Activated CD4-positive, alpha-beta T cell treated with anti-CD3 and anti-CD28 coated beads, Interleukin-2, amount 10 ng/mL, durations not matched to agents 24 days and 14 days (primary cell): ENCODE measurements around the gene BANF2. TPM values are rescaled to one million over a fixed set of nuclear protein-coding genes. Genes with fewer than 3 reads are reported as not detected.

Source experiments
- DNase-seq: peaks from one replicate; pipeline ENCODE4 v3.0.0; 2022
- H3K27ac Mint-ChIP-seq: one replicate; pipeline ENCODE4 v1.8.0; 2022; ENCODE audit warnings: mild to moderate bottlenecking, mixed read lengths
- H3K27me3 Mint-ChIP-seq: one replicate; pipeline ENCODE4 v1.8.0; 2022; ENCODE audit warnings: mixed read lengths
- H3K36me3 Mint-ChIP-seq: one replicate; pipeline ENCODE4 v1.8.0; 2022; ENCODE audit warnings: low read depth, mild to moderate bottlenecking, mixed read lengths
- H3K4me1 Mint-ChIP-seq: one replicate; pipeline ENCODE4 v1.8.0; 2021; ENCODE audit warnings: mixed read lengths
- H3K4me3 Mint-ChIP-seq: one replicate; pipeline ENCODE4 v1.8.0; 2022; ENCODE audit warnings: mild to moderate bottlenecking, moderate library complexity, mixed read lengths
- H3K9me3 Mint-ChIP-seq: one replicate; pipeline ENCODE4 v1.8.0; 2021; ENCODE audit warnings: mixed read lengths
- intact Hi-C: fragments of 100-400 bp; cut with micrococcal nuclease; formaldehyde crosslinking; loops from one replicate; pipeline ENCODE4 v1.15.1; 2023
- total RNA-seq: library from RNA; stranded (reverse); gene quantifications from 2 replicates; pipeline ENCODE4 v1.2.3, GENCODE V29; 2022

The BANF2 gene
- total RNA-seq, 1 donor from 2014 or later = not detected

DNA sequence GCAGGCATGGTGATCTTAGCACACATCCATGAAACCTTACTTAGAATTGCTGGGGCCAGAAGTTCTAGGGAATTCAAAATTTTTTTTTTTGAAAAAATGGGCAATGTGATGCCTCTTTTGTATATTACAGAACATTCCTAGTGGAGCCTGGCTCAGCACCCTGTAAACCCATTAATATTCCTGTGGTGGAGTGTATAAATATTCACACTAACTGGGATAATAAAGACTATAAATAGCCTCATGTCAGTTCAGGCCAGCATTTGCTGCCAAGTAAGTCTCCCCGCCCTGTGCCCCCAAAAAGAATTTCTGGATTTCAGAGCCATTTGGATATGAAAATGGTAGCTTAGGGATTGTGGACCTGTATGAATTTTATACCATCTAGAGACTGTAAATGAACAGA is 14.8 kb downstream of the BANF2 start:
- Mint-ChIP-seq H3K27ac (no peak overlapping the region), H3K27me3 (peaks cover 9% of the 10 kb centered on the region), H3K4me3 (no peak overlapping the region), H3K36me3 (no peaks in the 10 kb centered on the region), H3K9me3 (no peaks in the 10 kb centered on the region), H3K4me1 (no peaks in the 10 kb centered on the region)
- DNase-seq = no peak
- intact Hi-C loops = no loop called here

DNA sequence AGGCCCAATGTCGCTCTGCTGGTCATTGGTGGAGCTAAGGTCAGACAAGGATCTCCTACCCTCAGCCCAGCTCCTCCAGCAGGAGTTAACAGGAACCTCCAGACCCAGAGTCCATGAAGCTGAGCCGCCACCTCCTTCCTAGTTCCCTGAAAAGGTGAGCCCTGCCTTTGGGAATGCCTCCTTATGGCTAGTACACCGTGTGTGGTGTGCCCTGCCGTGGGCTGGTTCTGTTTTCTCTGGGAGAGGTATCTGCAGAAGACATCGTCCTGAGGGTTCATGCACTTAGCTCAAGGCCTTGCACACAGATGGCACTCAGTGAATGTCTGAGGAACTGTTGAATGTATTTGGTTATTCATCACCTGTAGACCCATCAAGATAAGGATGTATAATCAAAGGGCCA is 15.3 kb downstream of the BANF2 start:
- Mint-ChIP-seq H3K4me3 (no peak overlapping the region), H3K27ac (no peak overlapping the region), H3K36me3 (no peaks in the 10 kb centered on the region), H3K27me3 (peaks cover 9% of the 10 kb centered on the region), H3K4me1 (no peaks in the 10 kb centered on the region), H3K9me3 (no peaks in the 10 kb centered on the region)
- intact Hi-C loops = no loop called here
- DNase-seq = no peak

DNA sequence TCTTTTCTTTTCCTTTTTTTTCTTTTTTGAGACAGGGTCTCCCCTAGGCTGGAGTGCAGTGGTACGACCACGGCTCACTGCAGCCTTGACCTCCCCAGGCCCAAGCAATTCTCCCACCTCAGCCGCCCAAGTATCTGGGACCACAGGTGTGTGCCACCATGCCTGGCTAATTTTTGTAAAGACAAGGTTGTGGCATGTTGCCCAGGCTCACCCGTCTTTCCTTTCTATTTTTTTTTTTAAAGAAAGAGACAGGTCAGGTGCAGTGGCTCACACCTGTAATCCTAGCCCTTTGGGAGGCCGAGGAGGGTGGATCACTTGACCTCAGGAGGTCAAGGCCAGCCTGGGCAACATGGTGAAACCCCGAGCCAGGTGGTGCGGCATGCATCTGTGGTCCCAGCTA is 16.6 kb downstream of the BANF2 start:
- no peak overlapping the region for H3K4me3 Mint-ChIP-seq
- no peaks in the 10 kb centered on the region for H3K9me3 Mint-ChIP-seq
- no peak overlapping the region for H3K27ac Mint-ChIP-seq
- DNase-seq = no peak
- intact Hi-C loops = no loop called here
- no peaks in the 10 kb centered on the region for H3K36me3 Mint-ChIP-seq
- H3K4me1 Mint-ChIP-seq = no peaks in the 10 kb centered on the region
- peaks cover 9% of the 10 kb centered on the region for H3K27me3 Mint-ChIP-seq

DNA sequence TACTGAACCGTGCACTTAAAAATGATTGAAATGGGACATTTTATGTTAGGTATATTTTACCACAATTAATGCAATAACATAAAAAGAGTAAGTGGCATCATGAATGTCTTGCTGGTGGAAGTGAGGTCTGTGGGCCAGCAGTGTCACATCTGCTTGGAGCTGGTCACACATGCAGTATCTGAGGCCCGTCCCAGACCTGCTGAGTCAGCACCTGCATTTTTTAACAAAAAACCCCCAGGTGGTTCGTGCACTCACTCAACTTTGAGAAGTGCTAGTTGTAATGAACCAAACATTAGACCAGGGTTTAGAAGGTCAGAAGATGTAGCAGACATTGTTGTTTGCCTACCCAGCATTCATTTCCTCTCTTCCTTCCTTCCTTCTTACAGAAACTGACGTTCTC is 21.0 kb downstream of the BANF2 start:
- intact Hi-C loops = no loop called here
- no peak overlapping the region for H3K27ac Mint-ChIP-seq

DNA sequence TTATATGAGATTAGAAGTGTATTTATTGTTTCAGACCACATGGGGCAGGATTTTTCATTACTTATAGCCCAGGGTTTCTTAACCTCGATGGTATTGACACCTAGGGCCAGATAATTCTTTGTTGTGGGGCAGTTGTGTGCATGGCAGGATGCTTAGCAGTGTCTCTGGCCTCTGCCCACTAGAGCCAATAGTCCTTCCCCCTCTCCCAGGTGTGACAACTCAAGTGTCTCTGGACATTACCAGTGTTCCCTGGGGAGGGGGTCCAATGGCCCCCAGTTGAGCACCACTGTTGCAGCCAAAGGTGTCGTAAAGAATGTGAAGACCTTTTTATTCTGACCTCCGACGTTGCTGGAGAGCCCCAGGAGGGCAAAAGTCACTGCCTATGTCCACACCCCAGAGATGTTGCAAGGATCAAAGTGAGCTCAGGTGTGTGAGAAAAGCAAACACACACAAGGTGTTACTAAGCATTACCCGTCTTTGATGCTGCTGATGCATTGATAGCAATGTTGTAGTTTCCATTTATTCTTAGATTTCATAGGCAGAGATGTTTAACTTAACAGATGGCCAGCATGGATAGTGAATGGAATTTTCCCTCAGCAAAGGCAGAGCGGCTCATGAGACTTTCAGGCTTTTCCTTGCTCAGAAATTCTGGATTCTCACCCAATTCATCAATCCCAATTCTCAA is 22.2 kb downstream of the BANF2 start:
- no peak for DNase-seq
- H3K27ac Mint-ChIP-seq = no peak overlapping the region
- intact Hi-C loops = no loop called here
- H3K4me3 Mint-ChIP-seq = no peak overlapping the region
- no peaks in the 10 kb centered on the region for H3K4me1 Mint-ChIP-seq
- no peaks in the 10 kb centered on the region for H3K9me3 Mint-ChIP-seq
- H3K36me3 Mint-ChIP-seq = no peaks in the 10 kb centered on the region
- peaks cover 13% of the 10 kb centered on the region for H3K27me3 Mint-ChIP-seq

More for the DNA sequence above, 21.0 kb downstream of the BANF2 start:
- Mint-ChIP-seq H3K4me3 (no peak overlapping the region), H3K27me3 (peaks cover 14% of the 10 kb centered on the region), H3K4me1 (no peaks in the 10 kb centered on the region), H3K9me3 (no peaks in the 10 kb centered on the region), H3K36me3 (no peaks in the 10 kb centered on the region)
- no peak for DNase-seq

DNA sequence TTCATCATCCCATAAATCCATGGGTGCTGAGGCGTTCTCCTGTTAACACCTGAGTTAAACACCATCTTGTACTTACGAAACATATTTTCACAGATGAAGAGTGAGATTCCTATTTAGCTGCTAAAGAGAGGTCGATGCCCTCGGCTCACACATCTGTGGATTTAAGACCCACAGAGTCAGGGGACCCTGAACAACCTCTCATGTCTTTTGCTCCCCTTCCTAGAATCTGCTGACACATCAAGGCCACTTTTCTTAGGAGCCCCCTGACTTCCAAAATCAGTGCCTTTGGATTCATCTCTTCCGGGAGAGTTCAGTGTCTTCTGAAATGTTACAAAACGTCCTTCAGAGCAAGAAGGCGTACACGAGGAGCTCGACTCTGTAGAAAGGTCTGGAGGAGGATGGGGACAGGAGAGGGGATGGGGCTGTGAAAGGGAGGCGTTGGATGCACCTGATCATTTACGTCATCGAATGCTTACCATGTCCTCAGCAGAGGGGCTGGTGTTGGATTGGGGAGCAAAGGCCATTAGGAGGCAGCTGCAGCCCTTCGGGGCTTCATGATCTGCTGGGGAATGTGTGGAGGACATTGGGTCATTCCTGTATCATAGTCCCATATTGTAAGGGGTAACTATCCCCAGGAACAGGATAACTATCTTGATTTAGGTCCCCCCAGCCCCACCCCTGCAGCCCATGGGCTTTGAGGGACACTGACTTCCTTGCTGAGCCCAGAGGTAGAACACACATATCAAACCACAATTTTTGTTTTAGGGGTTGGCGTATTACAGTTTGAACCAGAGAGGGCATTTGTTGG is 22.9 kb downstream of the BANF2 start:
- DNase-seq = no peak
- no peak overlapping the region for H3K4me3 Mint-ChIP-seq
- H3K4me1 Mint-ChIP-seq = no peaks in the 10 kb centered on the region
- no peaks in the 10 kb centered on the region for H3K36me3 Mint-ChIP-seq
- H3K27ac Mint-ChIP-seq = no peak overlapping the region
- H3K27me3 Mint-ChIP-seq = peaks cover 11% of the 10 kb centered on the region
- intact Hi-C loops = no loop called here
- H3K9me3 Mint-ChIP-seq = no peaks in the 10 kb centered on the region

DNA sequence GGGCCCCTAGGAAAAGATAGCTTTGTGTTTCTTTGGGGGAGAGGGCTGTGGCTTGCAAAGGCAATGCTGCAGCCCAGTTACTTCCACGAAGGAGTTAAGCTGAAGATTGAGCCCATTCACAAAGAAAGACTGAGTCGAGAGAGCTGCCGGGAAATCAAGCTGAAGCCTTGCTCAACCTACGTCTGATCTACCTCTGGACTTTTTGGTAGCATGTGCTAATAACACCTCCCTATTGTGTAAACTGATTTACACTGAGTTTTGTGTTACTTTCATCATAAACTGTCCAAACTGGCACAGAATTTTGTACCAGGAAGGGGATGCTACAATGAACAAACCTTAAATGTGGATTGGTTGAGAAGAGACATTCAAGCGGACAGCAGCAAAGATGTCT is 23.5 kb downstream of the BANF2 start:
- no peak overlapping the region for H3K4me3 Mint-ChIP-seq
- H3K36me3 Mint-ChIP-seq = no peaks in the 10 kb centered on the region
- intact Hi-C loops = no loop called here
- no peaks in the 10 kb centered on the region for H3K4me1 Mint-ChIP-seq
- no peaks in the 10 kb centered on the region for H3K9me3 Mint-ChIP-seq
- no peak for DNase-seq
- H3K27ac Mint-ChIP-seq = no peak overlapping the region
- H3K27me3 Mint-ChIP-seq = peaks cover 11% of the 10 kb centered on the region

DNA sequence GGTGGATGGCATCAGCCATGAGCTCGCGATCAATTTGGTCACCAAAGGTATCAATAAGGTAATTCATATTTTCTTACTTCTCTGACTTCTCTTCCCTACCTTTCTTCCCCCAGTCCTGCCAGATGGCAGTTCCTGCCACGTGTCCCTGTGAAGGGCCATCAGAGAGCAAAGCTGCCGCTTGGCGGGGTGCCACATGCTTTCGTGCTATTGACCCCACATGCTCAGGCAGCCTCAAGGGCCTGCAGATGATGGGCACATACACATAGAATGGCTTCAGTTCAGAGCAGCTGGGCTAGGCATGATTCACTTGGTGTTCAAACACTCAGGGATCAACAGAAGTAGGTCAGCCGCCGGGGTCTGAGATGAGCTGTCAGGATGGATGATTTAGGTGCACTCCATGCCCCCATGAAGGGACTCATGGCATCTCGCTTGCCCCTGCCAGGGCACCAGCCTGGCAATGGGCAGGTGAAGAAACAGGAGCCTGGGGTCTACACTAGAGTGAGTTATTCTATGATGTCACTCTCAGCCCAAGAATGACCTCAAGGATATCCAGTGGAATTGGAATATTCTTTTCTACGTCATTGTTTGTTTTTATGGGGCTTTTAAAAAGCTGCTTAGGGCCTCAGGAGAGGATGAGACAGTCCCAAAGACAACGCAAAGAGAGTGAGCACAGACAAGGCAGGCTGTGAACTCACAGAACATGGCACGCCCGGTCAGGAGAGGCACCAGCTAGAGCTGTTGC is 25.5 kb downstream of the BANF2 start:
- intact Hi-C loops = no loop called here
- H3K27me3 Mint-ChIP-seq = peaks cover 9% of the 10 kb centered on the region
- no peaks in the 10 kb centered on the region for H3K4me1 Mint-ChIP-seq

DNA sequence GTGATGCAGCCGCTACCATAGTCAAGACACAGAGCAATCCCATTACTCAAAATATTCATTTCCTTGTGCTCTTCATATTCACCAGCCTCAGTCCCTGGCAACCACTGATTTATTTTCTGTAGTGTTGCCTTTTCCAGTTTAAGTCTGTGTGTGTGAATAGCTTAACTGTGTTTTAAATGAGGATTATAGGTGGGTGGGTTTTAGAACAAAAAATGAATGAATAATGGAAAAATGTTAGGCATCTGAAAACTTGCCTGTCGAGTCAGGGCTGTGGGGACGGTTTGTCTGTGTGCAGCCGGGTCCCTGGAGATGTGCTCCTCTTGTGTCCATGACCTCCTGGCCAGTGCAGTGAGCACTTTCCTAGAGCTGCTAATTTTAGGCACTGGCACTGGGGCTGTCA is 27.1 kb downstream of the BANF2 start:
- Mint-ChIP-seq H3K36me3 (no peaks in the 10 kb centered on the region), H3K27ac (no peak overlapping the region), H3K27me3 (peaks cover 9% of the 10 kb centered on the region), H3K4me1 (no peaks in the 10 kb centered on the region), H3K4me3 (no peak overlapping the region), H3K9me3 (no peaks in the 10 kb centered on the region)
- no peak for DNase-seq
- intact Hi-C loops = no loop called here

More for the DNA sequence above, 25.5 kb downstream of the BANF2 start:
- no peak overlapping the region for H3K27ac Mint-ChIP-seq
- no peaks in the 10 kb centered on the region for H3K36me3 Mint-ChIP-seq
- no peak for DNase-seq
- H3K4me3 Mint-ChIP-seq = no peak overlapping the region
- no peaks in the 10 kb centered on the region for H3K9me3 Mint-ChIP-seq

DNA sequence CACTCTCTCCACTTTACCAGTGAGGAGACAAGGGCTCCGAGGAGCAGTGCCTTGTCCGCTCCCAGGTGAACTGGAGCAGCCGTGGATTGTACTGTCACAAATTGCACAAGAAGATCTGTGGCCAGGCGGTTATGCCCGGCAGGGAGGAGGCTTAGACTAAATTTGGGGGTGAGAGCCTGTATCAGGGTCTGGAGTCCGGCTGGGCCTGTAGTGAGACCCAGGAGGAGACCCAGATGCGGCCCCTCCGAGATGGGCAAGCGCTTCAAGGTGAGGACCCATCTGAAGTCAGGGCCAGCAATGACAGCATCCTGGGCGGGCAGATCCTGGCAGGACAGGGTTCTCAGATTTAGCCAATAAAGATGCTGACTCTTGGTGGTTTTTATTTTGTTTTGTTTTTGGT is 27.6 kb downstream of the BANF2 start:
- DNase-seq = no peak
- no peaks in the 10 kb centered on the region for H3K4me1 Mint-ChIP-seq
- no peak overlapping the region for H3K4me3 Mint-ChIP-seq
- H3K9me3 Mint-ChIP-seq = no peaks in the 10 kb centered on the region
- H3K27ac Mint-ChIP-seq = no peak overlapping the region
- peaks cover 9% of the 10 kb centered on the region for H3K27me3 Mint-ChIP-seq
- no peaks in the 10 kb centered on the region for H3K36me3 Mint-ChIP-seq
- intact Hi-C loops = no loop called here

DNA sequence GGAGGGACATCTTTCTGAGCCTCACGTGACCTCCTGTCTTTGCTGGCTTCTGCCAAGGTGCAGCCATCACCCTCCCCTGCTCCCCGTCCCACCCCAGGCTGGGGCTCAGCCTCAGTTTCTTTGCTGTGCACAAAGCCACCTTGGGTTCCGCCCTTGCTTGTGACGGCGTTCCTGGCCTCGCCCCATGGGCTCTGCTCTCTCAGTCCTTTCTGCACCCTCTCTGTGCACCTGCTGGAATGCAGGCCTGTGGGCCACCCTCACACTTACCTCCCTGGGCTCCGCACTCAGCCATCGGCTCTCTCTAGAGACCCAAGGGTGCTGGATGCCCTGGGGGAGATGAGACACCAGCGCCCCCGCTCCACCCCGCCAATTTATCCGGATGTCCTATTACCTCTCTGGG is 28.3 kb downstream of the BANF2 start:
- H3K27me3 Mint-ChIP-seq = peaks cover 5% of the 10 kb centered on the region
- no peaks in the 10 kb centered on the region for H3K4me1 Mint-ChIP-seq
- intact Hi-C loops = no loop called here

DNA sequence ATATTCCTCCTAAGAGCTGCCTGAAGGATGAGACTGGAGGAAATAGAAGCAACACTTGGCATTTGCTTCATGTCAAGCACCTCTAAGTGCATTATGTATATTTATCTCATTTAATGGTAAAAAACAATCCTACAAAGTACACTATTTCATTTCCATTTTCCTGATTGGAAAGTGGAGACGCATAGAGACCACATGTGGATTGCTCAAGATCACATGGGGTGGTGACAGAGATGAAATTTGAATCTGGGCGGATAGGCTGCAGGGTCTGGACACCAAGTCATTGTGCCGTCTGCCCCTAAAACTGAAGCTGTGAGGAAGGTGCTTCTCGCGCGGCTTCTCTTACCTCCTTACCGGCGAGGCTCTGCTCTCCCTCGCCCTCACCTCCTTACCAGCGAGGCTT is 30.3 kb downstream of the BANF2 start:
- Mint-ChIP-seq H3K36me3 (no peaks in the 10 kb centered on the region), H3K4me3 (no peak overlapping the region), H3K27me3 (peaks cover under 1% of the 10 kb centered on the region), H3K27ac (no peak overlapping the region), H3K4me1 (no peaks in the 10 kb centered on the region), H3K9me3 (no peaks in the 10 kb centered on the region)
- DNase-seq = no peak
- intact Hi-C loops = no loop called here

More for the DNA sequence above, 28.3 kb downstream of the BANF2 start:
- DNase-seq = no peak
- no peak overlapping the region for H3K27ac Mint-ChIP-seq
- no peak overlapping the region for H3K4me3 Mint-ChIP-seq
- H3K36me3 Mint-ChIP-seq = no peaks in the 10 kb centered on the region
- H3K9me3 Mint-ChIP-seq = no peaks in the 10 kb centered on the region

DNA sequence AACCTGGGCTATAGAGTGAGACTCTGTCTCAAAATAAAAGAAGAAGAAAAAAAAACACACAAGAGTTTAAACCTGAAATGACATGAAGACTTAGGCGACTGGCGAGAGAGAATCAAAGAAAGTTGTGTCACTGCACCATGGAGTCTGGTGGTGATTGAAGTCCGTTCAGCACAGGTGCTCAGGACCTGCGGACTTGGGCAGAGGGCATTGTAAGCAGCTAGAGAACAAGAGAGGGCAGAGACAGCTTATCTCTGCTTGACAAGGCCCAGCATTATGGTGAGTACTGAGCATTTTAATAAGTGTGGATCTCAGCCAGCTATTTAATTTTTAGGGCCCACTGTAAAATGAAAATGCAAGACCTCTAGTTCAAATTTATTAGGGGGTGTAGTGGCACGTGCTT is 31.5 kb downstream of the BANF2 start:
- Mint-ChIP-seq H3K36me3 (no peaks in the 10 kb centered on the region), H3K27ac (no peak overlapping the region), H3K27me3 (no peaks in the 10 kb centered on the region)

DNA sequence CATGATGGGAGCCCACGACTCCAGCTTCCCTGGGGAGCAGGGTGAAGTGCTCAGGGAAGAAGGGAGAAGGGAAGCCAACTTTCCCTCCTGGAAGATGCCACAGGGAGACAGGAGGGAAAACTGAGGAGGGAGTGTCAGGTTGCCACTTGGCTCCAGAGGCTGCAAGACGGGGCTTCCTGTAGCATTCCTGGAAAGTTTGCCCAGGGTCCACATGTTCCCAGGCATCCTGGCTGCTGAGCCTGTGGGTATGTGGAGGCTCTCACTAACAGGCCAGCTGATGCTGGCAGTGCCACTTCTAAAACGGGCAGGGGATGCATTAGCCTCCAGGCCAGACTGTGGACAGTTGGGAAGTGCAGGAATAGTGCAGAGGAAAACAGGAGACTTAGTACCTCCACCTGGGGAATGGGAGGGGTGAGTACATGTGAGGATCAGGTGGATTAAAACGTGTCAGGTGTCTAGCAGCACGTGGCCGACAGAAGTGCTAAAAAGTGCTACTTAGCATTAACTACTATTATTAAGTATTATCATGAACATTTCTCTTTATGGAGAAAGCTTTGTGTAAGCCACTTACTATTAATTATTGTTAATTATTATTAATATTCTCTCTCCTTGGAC is 33.2 kb downstream of the BANF2 start:
- intact Hi-C loops = no loop called here
- Mint-ChIP-seq H3K27me3 (no peaks in the 10 kb centered on the region), H3K9me3 (no peaks in the 10 kb centered on the region), H3K4me3 (no peak overlapping the region), H3K36me3 (no peaks in the 10 kb centered on the region), H3K27ac (no peak overlapping the region), H3K4me1 (no peaks in the 10 kb centered on the region)
- no peak for DNase-seq

More for the DNA sequence above, 31.5 kb downstream of the BANF2 start:
- Mint-ChIP-seq H3K9me3 (no peaks in the 10 kb centered on the region), H3K4me1 (no peaks in the 10 kb centered on the region), H3K4me3 (no peak overlapping the region)
- intact Hi-C loops = no loop called here
- no peak for DNase-seq
